HepG2 (cell line): ENCODE measurements around the gene MYH9. TPM values are rescaled to one million over a fixed set of nuclear protein-coding genes. Genes with fewer than 3 reads are reported as not detected.

ENCODE experiments used
- IKZF4 ChIP-seq: sonication (generic); formaldehyde crosslinking; IDR thresholded peaks from 2 replicates; pipeline ENCODE4 v1.5.1; 2020; ENCODE audit warnings: borderline replicate concordance, mild to moderate bottlenecking, low read depth, missing genetic modification reagents; ENCODE audit errors: not compliant biosample characterization
- KDM1A ChIP-seq: IDR thresholded peaks from 2 replicates; pipeline ENCODE4 v1.6.1; 2016; ENCODE audit warnings: missing compliant biosample characterization
- NR3C1 ChIP-seq: sonication (generic); formaldehyde crosslinking; IDR thresholded peaks from 2 replicates; pipeline ENCODE4 v1.4.0; 2020; ENCODE audit warnings: missing genetic modification reagents
- POGK ChIP-seq: sonication (generic); formaldehyde crosslinking; conservative IDR thresholded peaks from 2 replicates; pipeline ENCODE4 v1.8.0; 2022; ENCODE audit warnings: mild to moderate bottlenecking, moderate library complexity, missing genetic modification reagents
- SRSF9 ChIP-seq: fragments of 200-400 bp; formaldehyde crosslinking; IDR thresholded peaks from 2 replicates; pipeline ENCODE4 v1.6.1; 2018; ENCODE audit warnings: borderline replicate concordance, mild to moderate bottlenecking, low read depth, low read length; ENCODE audit not compliant: insufficient read depth, poor library complexity, severe bottlenecking
- ZBTB4 ChIP-seq: sonication (generic); formaldehyde crosslinking; IDR thresholded peaks from 2 replicates; pipeline ENCODE4 v1.4.0; 2020; ENCODE audit warnings: missing genetic modification reagents, mild to moderate bottlenecking, borderline replicate concordance
- ZNF550 ChIP-seq: sonication (generic); formaldehyde crosslinking; IDR thresholded peaks from 2 replicates; pipeline ENCODE4 v1.4.0; 2020; ENCODE audit warnings: mild to moderate bottlenecking, missing genetic modification reagents, borderline replicate concordance
- ZNF672 ChIP-seq: sonication (generic); formaldehyde crosslinking; IDR thresholded peaks from 2 replicates; pipeline ENCODE4 v1.8.1; 2022; ENCODE audit warnings: missing genetic modification reagents
- polyA plus RNA-seq, 8 experiments: library from polyadenylated mRNA; depleted of rRNA in 3 of 8; stranded (reverse) in 7 of 8; unstranded in 1 of 8; fragments of >200 nt; fragmentation: Illumina TruSeq in 4 of 8; extraction: Trizol in 4 of 8; gene quantifications; 2 replicates each; pipeline versions ENCODE4 v1.2.1 to v1.2.3, GENCODE V29; 2011 to 2016; ENCODE audit warnings: low read depth in 4 of 8, missing spikeins in 1 of 8, mixed read lengths in 1 of 8; ENCODE audit not compliant: insufficient read depth in 1 of 8
- total RNA-seq, 5 experiments: library from RNA; depleted of rRNA; stranded (reverse); fragments of >200 nt; fragmentation: Illumina TruSeq; extraction: Trizol; gene quantifications; 2 replicates each; pipeline ENCODE4 v1.2.3, GENCODE V29; 2016; ENCODE audit warnings: low read depth in 1 of 5

Gene MYH9
- total and polyA plus RNA-seq, 2 of the 13 experiments (the other 11 are each of a cell fraction or from before 2014, with no cell fraction given): 50.7 to 98.5 TPM

GRCh38 chr22:36303115-36303467 lies 84.7 kb downstream of the MYH9 start (continued):
- TF ChIP-seq ZBTB4 (no peak), IKZF4 (CRISPR knock-in tag) (no peak), SRSF9 (no peak), NR3C1 (CRISPR knock-in tag) (no peak), KDM1A (CRISPR knock-in tag) (no peak), POGK (CRISPR knock-in tag) (no peak), ZNF672 (CRISPR knock-in tag) (no peak), ZNF550 (CRISPR knock-in tag) (no peak)
- TF ChIP-seq, all 625 proteins: peak for 0
